Measurements from ENCODE around the gene DYNLRB1.

DNA sequence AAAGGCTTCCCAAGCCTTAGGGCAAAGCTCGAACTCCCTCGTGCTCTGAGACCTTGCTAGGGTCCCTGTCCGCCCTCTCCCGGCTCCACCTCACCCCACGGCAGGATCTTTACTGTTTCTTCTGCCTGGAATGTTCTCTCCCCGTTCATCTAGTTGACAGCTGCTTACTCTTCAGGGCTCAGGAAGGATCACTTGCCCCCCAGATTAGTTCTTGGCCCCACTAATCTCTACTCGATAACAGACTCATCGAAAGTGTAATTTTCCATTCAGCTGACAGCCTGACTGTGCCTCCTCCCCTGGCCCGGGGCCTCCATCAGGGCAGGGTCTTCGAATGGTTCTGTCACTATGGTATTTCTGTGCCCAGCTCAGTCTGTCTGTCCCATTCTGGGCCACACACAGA lies 45.4 kb downstream of the DYNLRB1 start:
- TF ChIP-seq, protein P1, sequence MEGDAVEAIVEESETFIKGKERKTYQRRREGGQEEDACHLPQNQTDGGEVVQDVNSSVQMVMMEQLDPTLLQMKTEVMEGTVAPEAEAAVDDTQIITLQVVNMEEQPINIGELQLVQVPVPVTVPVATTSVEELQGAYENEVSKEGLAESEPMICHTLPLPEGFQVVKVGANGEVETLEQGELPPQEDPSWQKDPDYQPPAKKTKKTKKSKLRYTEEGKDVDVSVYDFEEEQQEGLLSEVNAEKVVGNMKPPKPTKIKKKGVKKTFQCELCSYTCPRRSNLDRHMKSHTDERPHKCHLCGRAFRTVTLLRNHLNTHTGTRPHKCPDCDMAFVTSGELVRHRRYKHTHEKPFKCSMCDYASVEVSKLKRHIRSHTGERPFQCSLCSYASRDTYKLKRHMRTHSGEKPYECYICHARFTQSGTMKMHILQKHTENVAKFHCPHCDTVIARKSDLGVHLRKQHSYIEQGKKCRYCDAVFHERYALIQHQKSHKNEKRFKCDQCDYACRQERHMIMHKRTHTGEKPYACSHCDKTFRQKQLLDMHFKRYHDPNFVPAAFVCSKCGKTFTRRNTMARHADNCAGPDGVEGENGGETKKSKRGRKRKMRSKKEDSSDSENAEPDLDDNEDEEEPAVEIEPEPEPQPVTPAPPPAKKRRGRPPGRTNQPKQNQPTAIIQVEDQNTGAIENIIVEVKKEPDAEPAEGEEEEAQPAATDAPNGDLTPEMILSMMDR (IDR thresholded peaks at IDR 0.05): no peak
- no peak for TF ChIP-seq EZH2 (IDR thresholded peaks at IDR 0.05; ENCODE audit: borderline replicate concordance, insufficient read depth, low read depth, low read length, poor library complexity, severe bottlenecking)

All from B cell (primary cell).